Stomach (tissue), 9 donors: ENCODE measurements around the gene SMYD5. TPM values are rescaled to one million over a fixed set of nuclear protein-coding genes. Genes with fewer than 3 reads are reported as not detected.

Experiments
- DNase-seq, 2 donors: peaks; one replicate each; pipeline versions ENCODE4 v3.0.0 to v3.0.0-alpha.2; 2013 to 2019
- H3K27ac ChIP-seq, 5 donors: fragments of 200-600 bp in 4 of 5; sonication (generic) in 4 of 5; one replicate each; pipeline ENCODE4 v1.5.1; 2013 to 2019; ENCODE audit warnings: mild to moderate bottlenecking in 1 of 5, moderate library complexity in 1 of 5
- H3K27me3 ChIP-seq, 3 donors: fragments of 200-600 bp; sonication (generic); one replicate each; pipeline ENCODE4 v1.5.1; 2017 to 2019; ENCODE audit warnings: mixed run types in 1 of 3
- H3K36me3 ChIP-seq, 4 donors: fragments of 200-600 bp; sonication (generic); 1 replicate in 3 of 4; 2 replicates in 1 of 4; pipeline ENCODE4 v1.5.1; 2016 to 2019
- H3K4me1 ChIP-seq, 4 donors: fragments of 200-600 bp; sonication (generic); one replicate each; pipeline ENCODE4 v1.5.1; 2016 to 2019
- H3K4me3 ChIP-seq, 4 donors: fragments of 200-600 bp; sonication (generic) in 3 of 4; one replicate each; pipeline ENCODE4 v1.5.1; 2016 to 2019; ENCODE audit warnings: mild to moderate bottlenecking in 1 of 4
- H3K9me3 ChIP-seq, 4 donors: fragments of 200-600 bp; sonication (generic); one replicate each; pipeline ENCODE4 v1.5.1; 2016 to 2019
- EP300 ChIP-seq: sonication (generic); formaldehyde crosslinking; IDR thresholded peaks from one replicate; pipeline ENCODE4 v1.6.1; 2017; ENCODE audit warnings: antibody characterized with exemption
- POLR2A ChIP-seq, 4 donors: fragments of 450-650 bp; IDR thresholded peaks; one replicate each; pipeline ENCODE4 v1.6.1; 2016; ENCODE audit warnings: antibody characterized with exemption in 4 of 4, control low read depth in 2 of 4, mild to moderate bottlenecking in 1 of 4, moderate library complexity in 1 of 4
- POLR2AphosphoS5 ChIP-seq, 3 donors: sonication (generic); formaldehyde crosslinking; IDR thresholded peaks; one replicate each; pipeline ENCODE4 v1.6.1; 2016; ENCODE audit warnings: antibody characterized with exemption in 3 of 3
- WGBS, 5 donors: extraction: QIAGEN DNeasy Blood & Tissue Kit in 3 of 5; methylation state at CpG; one replicate each; pipeline versions ENCODE4 v1.1.5 to v1.1.7; 2013 to 2018; 5-methylcytosine and 5-hydroxymethylcytosine counted together
- intact Hi-C: fragments of 100-400 bp; cut with DNase I; formaldehyde crosslinking; loops from one replicate; pipeline ENCODE4 v1.15.1; 2023; ENCODE audit warnings: low total_unique reads
- polyA plus RNA-seq, 3 donors: library from polyadenylated mRNA; stranded (reverse); fragments of 200-250 nt; gene quantifications; one replicate each; pipeline ENCODE4 v1.2.3, GENCODE V29; 2013
- total RNA-seq, 5 donors: library from RNA; depleted of rRNA; stranded (reverse); fragments of >200 nt; gene quantifications; one replicate each; pipeline versions ENCODE4 v1.1.0 to v1.2.3, GENCODE V29; 2014 to 2016
- TF ChIP-seq, protein P1 (sequence below), 7 experiments: fragments of 450-650 bp in 4 of 7; fragments of 200-600 bp in 3 of 7; sonication (generic) in 3 of 7; IDR thresholded peaks; one replicate each; pipeline ENCODE4 v1.5.1; 2016 to 2019; ENCODE audit warnings: antibody characterized with exemption in 7 of 7, control low read depth in 2 of 7, mild to moderate bottlenecking in 1 of 7
- donor health status: healthy with polysubstance abuse.
- donor health status: Bipolar disorder and iron deficiency.
- donor health status: healthy.

SMYD5 gene
- total and polyA plus RNA-seq, 8 donors, result 3.5 to 136 (median 12.9) TPM

DNA sequence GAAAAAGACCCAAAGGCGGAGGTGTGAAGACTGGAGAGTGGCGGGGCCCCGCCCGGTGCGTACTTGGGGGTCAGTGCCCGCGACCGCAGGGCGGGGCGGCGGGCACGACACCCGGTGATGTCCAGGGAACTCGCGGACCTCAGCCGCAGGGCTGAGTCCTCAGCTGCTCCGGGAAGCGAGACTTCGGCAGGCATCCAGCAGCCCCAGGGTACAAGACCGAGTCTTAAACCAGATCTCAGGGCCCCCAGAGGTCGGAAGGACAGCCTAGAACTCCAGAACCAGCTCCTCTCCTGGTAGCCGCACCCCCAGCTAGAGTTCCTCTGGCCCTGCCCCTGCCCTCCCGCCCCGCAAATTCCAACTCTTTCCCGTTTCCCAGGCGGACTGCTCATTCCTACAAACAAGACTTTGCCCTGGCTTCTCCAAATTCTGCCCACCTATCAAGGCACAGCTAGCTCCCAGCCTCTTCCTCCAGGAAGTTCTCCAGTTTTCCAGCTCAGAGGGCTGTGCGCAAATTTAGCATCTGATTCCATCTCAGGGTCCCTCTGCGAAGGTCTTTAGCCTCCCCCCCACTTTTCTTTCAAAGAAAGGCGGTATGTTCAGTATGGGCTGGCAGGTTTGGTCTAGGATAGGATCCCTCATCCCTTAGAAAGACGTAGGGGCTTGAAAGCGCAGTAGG lies 37.7 kb upstream of the SMYD5 start:
- TF ChIP-seq EP300, result no peak
- no peak for TF ChIP-seq POLR2AphosphoS5 (IDR thresholded peaks at IDR 0.05)
- no peak for TF ChIP-seq POLR2A (IDR thresholded peaks at IDR 0.05)
- TF ChIP-seq, protein P1, sequence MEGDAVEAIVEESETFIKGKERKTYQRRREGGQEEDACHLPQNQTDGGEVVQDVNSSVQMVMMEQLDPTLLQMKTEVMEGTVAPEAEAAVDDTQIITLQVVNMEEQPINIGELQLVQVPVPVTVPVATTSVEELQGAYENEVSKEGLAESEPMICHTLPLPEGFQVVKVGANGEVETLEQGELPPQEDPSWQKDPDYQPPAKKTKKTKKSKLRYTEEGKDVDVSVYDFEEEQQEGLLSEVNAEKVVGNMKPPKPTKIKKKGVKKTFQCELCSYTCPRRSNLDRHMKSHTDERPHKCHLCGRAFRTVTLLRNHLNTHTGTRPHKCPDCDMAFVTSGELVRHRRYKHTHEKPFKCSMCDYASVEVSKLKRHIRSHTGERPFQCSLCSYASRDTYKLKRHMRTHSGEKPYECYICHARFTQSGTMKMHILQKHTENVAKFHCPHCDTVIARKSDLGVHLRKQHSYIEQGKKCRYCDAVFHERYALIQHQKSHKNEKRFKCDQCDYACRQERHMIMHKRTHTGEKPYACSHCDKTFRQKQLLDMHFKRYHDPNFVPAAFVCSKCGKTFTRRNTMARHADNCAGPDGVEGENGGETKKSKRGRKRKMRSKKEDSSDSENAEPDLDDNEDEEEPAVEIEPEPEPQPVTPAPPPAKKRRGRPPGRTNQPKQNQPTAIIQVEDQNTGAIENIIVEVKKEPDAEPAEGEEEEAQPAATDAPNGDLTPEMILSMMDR (IDR thresholded peaks at IDR 0.05), result no peak
- peak; percentile 36 to 54 for DNase-seq
- Histone ChIP-seq H3K9me3 (no peaks in the 10 kb centered on the region), H3K27me3 (peaks cover 0 to 78% (median 16%) of the 10 kb centered on the region in 3 donors), H3K36me3 (no peaks in the 10 kb centered on the region), H3K4me1 (peaks cover 20 to 32% (median 30%) of the 10 kb centered on the region in 4 donors), H3K4me3 (peak overlapping the region; percentile 55 to 61 (median 56)), H3K27ac (peak overlapping the region; percentile 26 to 81 (median 78))
- intact Hi-C loops, result loop anchor here (5.0 to 10.0 kb wide), 2 partner anchors 89 to 282 kb away; no protein-coding TSS in a partner anchor
- WGBS, 5 donors, result 3 to 15% (median 5%) methylated on average over 11 to 31 of the region's 31 CpGs

DNA sequence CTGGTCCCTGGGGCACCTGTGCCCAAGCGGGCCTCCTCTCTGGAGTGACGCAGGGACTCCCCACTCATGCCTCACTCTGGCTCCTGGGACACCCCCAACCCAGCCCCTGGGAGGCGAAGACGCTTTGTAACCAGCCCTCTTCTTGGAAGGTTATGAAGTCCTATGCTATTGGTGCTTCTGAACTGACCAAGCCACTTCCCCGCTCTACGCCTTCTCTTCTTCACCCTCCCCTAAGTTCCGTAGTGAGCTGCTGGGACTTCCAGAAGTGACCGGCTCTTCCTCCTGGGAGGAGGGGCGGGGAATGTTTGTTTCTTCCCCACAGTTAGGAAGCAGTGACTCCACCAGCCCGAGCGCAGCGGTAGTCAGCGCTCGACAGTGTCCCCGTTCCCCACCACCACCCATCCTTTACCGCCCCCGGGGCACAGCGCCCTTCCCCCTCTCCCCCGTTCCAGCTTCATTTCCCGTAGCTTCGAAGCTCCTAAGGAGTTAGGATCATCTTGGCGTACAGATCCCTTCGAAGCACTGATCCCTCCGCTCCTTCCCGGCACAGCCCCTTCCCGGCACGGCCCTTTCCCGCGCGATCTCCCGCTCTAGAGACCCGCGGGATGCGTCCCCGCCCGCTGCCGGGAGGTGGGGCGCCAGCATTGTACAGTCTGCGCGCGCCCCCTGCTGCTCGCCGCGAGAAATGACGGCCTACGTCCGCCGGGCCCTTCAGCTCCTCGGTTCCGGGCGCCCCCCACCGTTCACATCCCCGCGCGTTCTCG lies 37.0 kb upstream of the SMYD5 start:
- WGBS, 5 donors, result 1 to 2% (median 1%) methylated on average over 48 to 56 of the region's 56 CpGs
- Histone ChIP-seq H3K4me3 (peak overlapping the region; percentile 55 to 61 (median 56)), H3K9me3 (no peaks in the 10 kb centered on the region), H3K36me3 (no peaks in the 10 kb centered on the region), H3K27me3 (peaks cover 0 to 78% (median 16%) of the 10 kb centered on the region in 3 donors), H3K27ac (peak overlapping the region; percentile 26 to 81 (median 78)), H3K4me1 (peaks cover 20 to 32% (median 30%) of the 10 kb centered on the region in 4 donors)
- peak; percentile 93 to 97 for DNase-seq
- TF ChIP-seq POLR2AphosphoS5 (IDR thresholded peaks at IDR 0.05) (peak in 2 of 3 donors; percentile 27 to 61), EP300 (no peak), POLR2A (IDR thresholded peaks at IDR 0.05) (no peak)
- TF ChIP-seq, protein P1 (IDR thresholded peaks at IDR 0.05), result peak in 5 of 7 experiments; percentile 93 to 99 (median 98)
- intact Hi-C loops, result loop anchor here (5.0 to 10.0 kb wide), 2 partner anchors 90 to 282 kb away; no protein-coding TSS in a partner anchor

DNA sequence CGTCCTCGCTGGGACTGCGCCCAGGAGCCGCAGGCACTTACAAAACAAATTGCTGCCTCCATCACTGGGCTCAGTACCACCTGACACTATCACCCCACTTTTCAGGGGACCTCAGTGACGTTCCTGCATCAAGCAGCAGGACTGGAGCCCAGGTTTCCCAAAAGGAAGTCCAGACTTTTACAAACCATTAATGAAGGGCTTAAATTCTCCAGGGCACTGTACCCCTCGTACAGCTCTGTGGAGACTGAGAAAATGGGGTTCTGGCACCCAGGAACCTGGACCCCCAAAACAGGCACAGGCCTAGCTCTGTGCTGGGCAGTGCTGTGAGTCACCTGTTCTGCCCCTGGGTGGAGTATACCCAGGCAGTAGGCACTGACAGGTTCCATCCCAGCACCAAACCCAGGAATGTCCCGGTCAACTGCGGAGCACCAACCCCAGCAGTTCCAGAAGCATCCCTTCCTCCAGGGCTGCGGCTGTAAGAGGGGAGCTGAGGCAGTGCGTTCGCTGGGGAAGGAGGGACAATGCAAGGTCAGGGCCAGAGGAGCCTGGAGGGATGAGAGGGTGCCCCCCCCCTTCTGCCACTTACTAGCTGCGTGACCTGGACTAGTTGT lies 36.3 kb upstream of the SMYD5 start:
- 15 to 22% (median 18%) methylated on average over 11 to 12 of the region's 12 CpGs for WGBS, 5 donors
- peak overlapping the region in 2 of 5 donors; percentile 78 to 81 for H3K27ac ChIP-seq
- TF ChIP-seq, protein P1 (IDR thresholded peaks at IDR 0.05), result peak in 1 of 7 experiments; percentile 45
- TF ChIP-seq EP300, result no peak
- DNase-seq, result no peak
- H3K27me3 ChIP-seq, result peaks cover 0 to 72% (median 16%) of the 10 kb centered on the region in 3 donors
- peaks cover 20 to 32% (median 30%) of the 10 kb centered on the region in 4 donors for H3K4me1 ChIP-seq
- H3K9me3 ChIP-seq, result no peaks in the 10 kb centered on the region
- peak overlapping the region; percentile 55 to 61 (median 56) for H3K4me3 ChIP-seq
- no peaks in the 10 kb centered on the region for H3K36me3 ChIP-seq
- intact Hi-C loops, result loop anchor here (5.0 to 10.0 kb wide), 2 partner anchors 90 to 283 kb away; no protein-coding TSS in a partner anchor

DNA sequence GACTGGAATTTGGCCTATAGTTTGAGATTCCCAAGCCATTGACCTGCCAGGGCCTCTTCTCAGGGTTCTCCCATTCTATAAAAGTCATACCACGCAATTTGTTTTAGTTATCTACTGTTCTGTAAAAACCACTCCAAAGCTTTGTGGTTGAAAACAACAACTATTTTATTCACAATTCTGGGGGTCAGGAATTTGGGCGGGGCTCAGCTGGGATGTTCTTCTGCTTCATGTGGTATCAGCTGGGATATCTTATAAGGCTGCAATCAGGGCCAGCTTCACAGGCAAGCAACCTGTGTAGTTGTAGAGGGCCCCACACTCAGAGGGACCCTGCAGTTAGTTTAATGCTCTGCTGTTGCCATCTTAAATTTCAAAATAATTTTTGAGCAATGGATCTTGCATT lies 28.1 kb upstream of the SMYD5 start:
- peaks cover 0 to 10% (median 0%) of the 10 kb centered on the region in 3 donors for H3K27me3 ChIP-seq
- WGBS, 5 donors, result 87 to 95% (median 90%) methylated on average over 2 of the region's 2 CpGs
- H3K4me3 ChIP-seq, result no peak overlapping the region
- H3K36me3 ChIP-seq, result no peaks in the 10 kb centered on the region
- no peak for DNase-seq
- H3K27ac ChIP-seq, result no peak overlapping the region
- intact Hi-C loops, result no loop called here
- no peaks in the 10 kb centered on the region for H3K4me1 ChIP-seq
- TF ChIP-seq, protein P1 (IDR thresholded peaks at IDR 0.05), result no peak
- no peak for TF ChIP-seq POLR2AphosphoS5 (IDR thresholded peaks at IDR 0.05)
- TF ChIP-seq POLR2A (IDR thresholded peaks at IDR 0.05), result no peak
- no peak for TF ChIP-seq EP300
- peaks cover 0 to 9% (median 5%) of the 10 kb centered on the region in 4 donors for H3K9me3 ChIP-seq
